Mesothelial cell of epicardium (in vitro differentiated cells): Measurements from ENCODE around the gene FGF9. TPM values are rescaled to one million over a fixed set of nuclear protein-coding genes. Genes with fewer than 3 reads are reported as not detected.

ENCODE experiments used
- DNase-seq, 2 experiments: peaks; one replicate each; pipeline ENCODE4 v3.0.0; 2021; ENCODE audit warnings: low spot score in 2 of 2; ENCODE audit not compliant: unreplicated experiment in 2 of 2
- H3K27ac Mint-ChIP-seq: 2 replicates; pipeline ENCODE4 v1.8.0; 2021; ENCODE audit warnings: mixed read lengths
- H3K27me3 Mint-ChIP-seq: 2 replicates; pipeline ENCODE4 v1.8.0; 2021; ENCODE audit warnings: low read depth, mixed read lengths
- H3K36me3 Mint-ChIP-seq: 2 replicates; pipeline ENCODE4 v1.8.0; 2021; ENCODE audit warnings: mixed read lengths
- H3K4me1 Mint-ChIP-seq: 2 replicates; pipeline ENCODE4 v1.8.0; 2021; ENCODE audit warnings: mixed read lengths
- H3K4me3 Mint-ChIP-seq: 2 replicates; pipeline ENCODE4 v1.8.0; 2021; ENCODE audit warnings: mild to moderate bottlenecking, moderate library complexity, mixed read lengths
- H3K9me3 Mint-ChIP-seq: 2 replicates; pipeline ENCODE4 v1.8.0; 2021; ENCODE audit warnings: mixed read lengths
- CTCF ChIP-seq: fragments of 200-600 bp; sonication (generic); IDR thresholded peaks from one replicate; pipeline ENCODE4 v1.5.0; 2021; ENCODE audit warnings: antibody characterized with exemption; ENCODE audit not compliant: unreplicated experiment
- total RNA-seq: library from RNA; stranded (reverse); gene quantifications from 3 replicates; pipeline ENCODE4 v1.2.1, GENCODE V29; 2021

Gene FGF9
- total RNA-seq = 17.3 to 20.9 TPM (median 17.8 TPM) in 3 replicates

- H3K36me3 Mint-ChIP-seq = no peaks in the 10 kb centered on the region
- peak; percentile 52 to 82 for DNase-seq
- no peak for TF ChIP-seq CTCF
- H3K27ac Mint-ChIP-seq = peak within 1 kb of the TSS; percentile 91
- peaks cover 35% of the 10 kb centered on the region for H3K27me3 Mint-ChIP-seq
- H3K9me3 Mint-ChIP-seq = no peaks in the 10 kb centered on the region
- peak within 1 kb of the TSS; percentile 90 for H3K4me3 Mint-ChIP-seq
- peaks cover 45% of the 10 kb centered on the region for H3K4me1 Mint-ChIP-seq
Measured at GRCh38 chr13:21670883-21671619, at the start of gene FGF9. FGF9 (plus strand) TSS chr13:21671073; CDS start chr13:21671913, 840 bp downstream.

- Mint-ChIP-seq H3K27me3 (no peaks in the 10 kb centered on the region), H3K36me3 (peaks cover 7% of the 10 kb centered on the region), H3K4me3 (no peak overlapping the region), H3K9me3 (peaks cover 31% of the 10 kb centered on the region), H3K4me1 (peaks cover 2% of the 10 kb centered on the region), H3K27ac (no peak overlapping the region)
- DNase-seq = no peak
- TF ChIP-seq CTCF = no peak
Measured at GRCh38 chr13:21625366-21625765, 45.5 kb upstream of the FGF9 start.

DNA sequence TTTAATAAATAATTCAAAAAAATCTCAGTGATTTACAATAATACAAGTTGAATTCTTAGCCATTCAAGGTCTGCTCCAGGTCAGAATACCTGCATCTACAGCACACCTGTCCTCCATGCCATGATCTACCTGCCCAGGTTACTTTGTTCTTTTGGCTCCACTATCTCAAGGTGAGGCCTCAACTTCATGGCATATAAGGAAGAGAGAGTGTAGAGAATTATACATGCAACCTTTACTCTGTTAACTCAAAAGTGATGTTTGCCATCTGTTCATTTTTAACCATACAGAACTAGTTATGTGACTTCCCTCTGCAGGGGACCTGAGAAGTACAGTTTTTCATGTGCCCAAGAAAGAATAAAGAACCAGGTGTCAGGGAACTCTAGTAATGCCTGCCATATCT is 38.7 kb upstream of the FGF9 start:
- H3K9me3 Mint-ChIP-seq = peaks cover 37% of the 10 kb centered on the region
- no peak overlapping the region for H3K4me3 Mint-ChIP-seq
- DNase-seq = no peak
- no peaks in the 10 kb centered on the region for H3K27me3 Mint-ChIP-seq
- H3K36me3 Mint-ChIP-seq = peaks cover 10% of the 10 kb centered on the region
- TF ChIP-seq CTCF = no peak
- H3K27ac Mint-ChIP-seq = no peak overlapping the region
- H3K4me1 Mint-ChIP-seq = peaks cover 3% of the 10 kb centered on the region

DNA sequence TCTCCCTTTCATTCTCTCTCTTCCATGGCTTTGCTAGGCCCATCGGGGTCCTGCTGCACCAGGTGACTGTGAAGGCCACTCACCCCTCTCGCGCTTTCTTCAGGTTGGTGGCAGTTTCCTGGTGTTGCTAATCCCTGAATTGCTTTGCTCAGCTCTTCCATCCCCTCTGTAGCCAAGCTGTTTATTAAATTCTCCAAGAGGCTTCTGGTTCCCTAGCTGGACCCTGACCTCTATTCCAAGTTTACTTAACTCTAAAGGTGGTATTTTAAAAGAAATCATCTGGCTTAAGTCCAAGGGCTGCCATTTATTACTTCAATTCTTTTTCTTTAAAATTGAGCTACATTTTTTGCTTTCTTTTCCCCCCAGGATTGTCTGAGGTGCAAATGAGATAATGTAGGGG is 34.2 kb upstream of the FGF9 start:
- TF ChIP-seq CTCF = no peak
- Mint-ChIP-seq H3K4me3 (no peak overlapping the region), H3K4me1 (peaks cover 27% of the 10 kb centered on the region), H3K9me3 (peaks cover 7% of the 10 kb centered on the region), H3K36me3 (peaks cover 3% of the 10 kb centered on the region), H3K27ac (no peak overlapping the region), H3K27me3 (no peaks in the 10 kb centered on the region)
- no peak for DNase-seq

DNA sequence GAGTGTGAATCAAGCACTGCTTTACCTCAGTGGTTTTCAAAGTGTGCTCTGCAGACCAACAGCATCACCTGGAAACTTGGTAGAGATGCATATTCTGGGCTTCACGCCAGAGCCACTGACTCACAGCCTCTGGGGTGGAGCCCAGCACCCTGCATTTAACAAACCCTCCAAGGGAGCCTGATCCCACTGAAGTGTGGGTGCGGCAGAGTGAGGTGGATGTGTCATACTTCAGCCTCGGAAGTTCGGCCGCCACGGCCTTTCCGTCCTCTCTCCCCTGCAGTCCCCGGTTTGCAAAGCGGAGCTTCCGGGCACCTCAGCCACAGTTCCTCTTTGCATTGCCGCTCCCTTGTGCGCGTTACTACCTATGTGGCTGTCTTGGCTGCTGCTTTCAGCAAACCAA is 33.6 kb upstream of the FGF9 start:
- Mint-ChIP-seq H3K36me3 (no peaks in the 10 kb centered on the region), H3K27me3 (no peaks in the 10 kb centered on the region), H3K27ac (no peak overlapping the region), H3K4me3 (no peak overlapping the region), H3K4me1 (peaks cover 31% of the 10 kb centered on the region), H3K9me3 (peaks cover under 1% of the 10 kb centered on the region)
- TF ChIP-seq CTCF = no peak
- DNase-seq = no peak
